GM12874 (cell line): ENCODE results near the gene PHETA1.

Experiments
- TF ChIP-seq, protein P1 (sequence below): IDR thresholded peaks from 2 replicates; pipeline ENCODE4 v1.5.1; 2011; ENCODE audit warnings: low read depth, mild to moderate bottlenecking, control low read depth, low read length, moderate library complexity; ENCODE audit not compliant: insufficient read depth

The PHETA1 gene

DNA sequence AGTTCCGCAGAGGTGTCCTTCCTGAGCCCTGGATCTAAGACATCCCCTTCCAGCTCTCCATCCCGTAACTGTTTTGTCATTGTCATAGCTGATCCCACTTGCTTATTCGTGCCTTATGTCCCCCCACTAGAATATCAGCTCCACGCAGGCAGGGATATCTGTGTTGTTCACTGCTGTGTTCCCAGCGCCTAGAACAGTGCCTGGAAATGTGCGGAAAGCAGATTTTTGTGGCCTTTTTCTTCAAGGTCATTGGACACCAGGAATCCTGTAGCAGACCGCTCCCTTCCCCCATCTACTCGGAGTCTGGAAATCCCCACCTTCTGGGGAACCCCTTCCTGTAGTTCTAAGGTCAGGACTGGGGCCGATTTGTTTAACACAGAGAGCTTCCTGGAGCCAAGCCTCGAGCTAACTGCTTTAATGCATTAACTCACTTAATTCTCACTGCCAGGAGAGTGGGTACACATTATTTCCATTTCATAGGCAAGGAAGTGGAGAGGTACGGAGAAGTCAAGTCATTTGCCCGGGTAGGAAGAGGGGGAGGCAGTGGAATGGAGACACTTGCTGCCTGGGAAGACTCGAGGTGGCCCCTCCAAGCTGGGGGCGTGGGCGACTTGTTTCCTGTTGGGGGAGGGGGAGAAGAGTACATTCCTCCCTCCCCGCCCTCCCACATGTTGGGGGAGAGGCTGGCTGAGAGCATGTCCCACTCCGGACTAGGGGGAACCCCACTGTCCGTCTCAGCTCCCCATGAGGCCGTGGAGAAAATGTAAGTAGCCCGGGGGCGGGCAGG lies 35.7 kb upstream of the PHETA1 start:
- TF ChIP-seq, protein P1, sequence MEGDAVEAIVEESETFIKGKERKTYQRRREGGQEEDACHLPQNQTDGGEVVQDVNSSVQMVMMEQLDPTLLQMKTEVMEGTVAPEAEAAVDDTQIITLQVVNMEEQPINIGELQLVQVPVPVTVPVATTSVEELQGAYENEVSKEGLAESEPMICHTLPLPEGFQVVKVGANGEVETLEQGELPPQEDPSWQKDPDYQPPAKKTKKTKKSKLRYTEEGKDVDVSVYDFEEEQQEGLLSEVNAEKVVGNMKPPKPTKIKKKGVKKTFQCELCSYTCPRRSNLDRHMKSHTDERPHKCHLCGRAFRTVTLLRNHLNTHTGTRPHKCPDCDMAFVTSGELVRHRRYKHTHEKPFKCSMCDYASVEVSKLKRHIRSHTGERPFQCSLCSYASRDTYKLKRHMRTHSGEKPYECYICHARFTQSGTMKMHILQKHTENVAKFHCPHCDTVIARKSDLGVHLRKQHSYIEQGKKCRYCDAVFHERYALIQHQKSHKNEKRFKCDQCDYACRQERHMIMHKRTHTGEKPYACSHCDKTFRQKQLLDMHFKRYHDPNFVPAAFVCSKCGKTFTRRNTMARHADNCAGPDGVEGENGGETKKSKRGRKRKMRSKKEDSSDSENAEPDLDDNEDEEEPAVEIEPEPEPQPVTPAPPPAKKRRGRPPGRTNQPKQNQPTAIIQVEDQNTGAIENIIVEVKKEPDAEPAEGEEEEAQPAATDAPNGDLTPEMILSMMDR: no peak

DNA sequence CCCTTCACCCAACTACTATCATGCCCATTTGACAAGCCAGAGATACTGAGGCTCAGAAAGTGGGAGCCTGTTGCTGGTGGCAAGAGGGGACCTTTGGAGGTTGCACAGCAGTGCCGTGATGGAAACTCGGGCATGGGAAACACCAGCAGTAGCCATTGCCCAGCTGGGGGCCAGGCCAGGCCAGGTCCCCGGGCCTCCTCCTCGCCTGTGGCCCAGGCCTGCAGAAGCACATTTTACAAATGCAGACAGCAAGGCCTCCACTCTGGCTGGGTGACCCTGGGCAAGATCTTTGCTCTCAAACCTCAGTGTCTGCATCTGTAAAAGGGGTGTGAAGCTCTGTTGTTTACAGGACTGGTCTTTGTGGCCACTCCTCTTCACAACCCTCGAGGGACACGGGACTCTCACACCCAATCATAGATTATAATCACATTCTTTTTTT lies 32.3 kb upstream of the PHETA1 start:
- TF ChIP-seq, protein P1: no peak

DNA sequence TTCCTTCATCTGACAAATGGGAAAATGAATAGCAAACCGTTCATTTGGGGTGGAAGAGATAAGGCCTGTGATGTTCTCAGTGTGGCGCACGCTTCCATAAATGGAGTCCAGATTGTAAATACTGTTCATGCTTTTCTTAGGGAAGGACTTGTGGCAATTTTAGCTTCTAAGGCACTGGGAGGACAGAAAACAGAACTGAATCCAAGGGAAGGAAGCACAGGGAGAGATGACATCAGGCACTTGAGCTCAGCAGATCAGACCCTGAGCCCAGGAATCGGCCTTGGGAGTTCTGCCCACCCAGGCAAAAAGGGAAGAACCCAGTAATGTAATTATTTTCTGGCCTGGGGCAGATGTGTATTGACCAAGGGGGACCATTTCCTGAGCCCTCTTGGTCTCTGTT lies 29.6 kb upstream of the PHETA1 start:
- TF ChIP-seq, protein P1: no peak

DNA sequence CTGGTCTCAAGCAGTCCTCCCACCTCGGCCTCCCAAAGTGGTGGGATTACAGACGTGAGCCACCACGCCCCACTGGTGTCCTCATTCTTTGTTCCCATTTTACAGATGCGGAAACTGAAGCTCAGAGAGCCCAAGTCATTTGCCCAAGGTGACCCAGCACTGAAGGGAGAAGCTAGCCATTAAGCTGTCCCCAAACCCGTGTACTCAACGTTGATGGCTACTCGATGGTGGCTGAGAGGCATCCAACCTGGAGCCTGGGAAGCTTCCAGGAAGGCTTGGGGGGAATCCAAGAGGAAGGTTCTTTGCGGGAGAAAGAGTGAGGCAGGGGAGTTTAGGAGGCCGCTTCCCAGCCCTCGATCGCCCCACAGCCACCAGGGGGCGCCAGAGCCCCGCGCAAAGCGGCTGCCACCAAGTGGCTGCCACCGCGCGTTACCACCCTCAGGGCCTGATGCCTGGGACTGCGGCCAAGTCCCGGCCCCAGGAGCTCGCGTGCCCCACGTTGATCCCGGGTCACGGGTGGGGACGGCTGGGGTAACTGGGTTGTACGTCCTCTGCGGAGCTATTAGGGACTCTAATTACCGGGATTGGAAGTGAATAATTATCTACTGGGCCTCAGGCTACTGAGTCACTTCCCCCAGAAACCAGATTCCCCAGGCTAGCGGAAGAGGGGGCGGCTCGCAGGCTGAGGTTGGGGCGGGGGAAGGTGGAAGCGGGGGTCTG lies 28.0 kb upstream of the PHETA1 start:
- TF ChIP-seq, protein P1: peak; percentile 100

DNA sequence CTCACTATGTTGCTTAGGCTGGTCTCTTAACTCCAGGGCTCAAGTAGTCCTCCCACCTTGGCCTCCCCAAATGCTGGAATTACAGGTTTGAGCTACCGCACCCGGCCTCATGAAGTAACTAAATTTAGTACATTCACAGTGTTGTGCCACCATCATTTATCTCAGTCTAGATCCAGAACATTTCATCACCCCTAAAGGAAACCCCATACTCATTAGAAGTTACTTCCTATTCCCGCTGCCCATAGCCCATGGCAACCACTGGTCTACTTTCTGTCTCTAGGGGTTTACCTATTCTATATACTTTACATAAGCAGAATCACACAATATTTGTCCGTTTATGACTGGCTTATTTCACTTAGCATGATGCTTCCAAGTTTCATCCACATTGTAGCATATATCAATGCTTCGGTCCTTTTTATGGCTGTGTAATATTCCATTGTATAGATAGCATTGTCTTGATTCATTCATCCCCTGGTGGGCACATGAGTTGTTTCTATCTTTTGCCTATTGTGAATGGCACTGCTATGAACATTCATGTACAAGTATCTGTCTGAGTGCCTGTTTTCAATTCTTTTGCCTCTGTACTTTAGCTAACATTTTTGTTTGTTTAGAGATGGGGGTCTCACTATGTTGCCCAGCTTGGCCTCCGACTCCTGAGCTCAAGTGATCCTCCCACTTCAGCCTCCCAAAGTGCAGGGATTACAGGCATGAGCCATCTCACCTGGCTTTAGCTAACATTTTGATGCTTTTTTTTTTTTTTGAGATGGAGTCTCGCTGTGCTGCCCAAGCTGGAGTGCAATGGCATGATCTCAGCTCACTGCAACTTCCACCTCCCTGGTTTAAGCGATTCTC lies 26.7 kb upstream of the PHETA1 start:
- TF ChIP-seq, protein P1: no peak

DNA sequence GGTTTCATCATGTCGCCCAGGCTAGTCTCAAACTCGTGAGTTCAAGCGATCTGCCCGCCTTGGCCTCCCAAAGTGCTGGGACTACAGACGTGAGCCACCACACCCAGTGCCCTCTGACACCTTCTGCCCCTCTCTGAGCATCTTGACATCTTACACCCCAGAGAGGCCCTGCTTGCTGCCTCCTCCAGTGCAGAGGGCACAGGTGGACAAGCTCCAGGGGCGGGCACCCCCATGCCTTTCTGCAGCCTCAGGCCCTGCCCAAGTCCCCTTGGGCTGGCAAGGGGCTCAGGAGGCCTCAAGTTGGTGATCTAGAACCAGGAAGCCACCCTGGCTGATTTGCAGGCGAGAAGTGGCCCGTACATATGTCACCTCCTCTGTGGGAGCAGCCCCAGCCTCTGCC lies 25.6 kb upstream of the PHETA1 start:
- TF ChIP-seq, protein P1: no peak
